ENCODE results near the gene ACAD11.

- TF ChIP-seq CTCF (IDR thresholded peaks at IDR 0.05) (no peak), KAT7 (CRISPR knock-in tag; IDR thresholded peaks at IDR 0.05; ENCODE audit: borderline replicate concordance) (no peak), CREB1 (CRISPR knock-in tag; IDR thresholded peaks at IDR 0.05) (no peak), SP1 (CRISPR knock-in tag; conservative IDR thresholded peaks at IDR 0.05) (no peak), NFYB (CRISPR knock-in tag; conservative IDR thresholded peaks at IDR 0.05; ENCODE audit: low read depth) (no peak), TCF7 (CRISPR knock-in tag; IDR thresholded peaks at IDR 0.05; ENCODE audit: low read depth) (no peak), CREM (CRISPR knock-in tag; IDR thresholded peaks at IDR 0.05) (no peak), GRHL2 (CRISPR knock-in tag; IDR thresholded peaks at IDR 0.05; ENCODE audit: insufficient replicate concordance, severe bottlenecking) (no peak), FOXJ3 (CRISPR knock-in tag; IDR thresholded peaks at IDR 0.05; ENCODE audit: borderline replicate concordance) (no peak)
These were observed 89.6 kb downstream of the ACAD11 start for GRCh38 chr3:132570016-132570415.

Measured in WTC11 (cell line).